Endothelial cell of umbilical vein (primary cell): ENCODE measurements around the gene NKD2. TPM values are rescaled to one million over a fixed set of nuclear protein-coding genes. Genes with fewer than 3 reads are reported as not detected.

Source experiments
- BruUV-seq: library from RNA; stranded (reverse); fragments of 400-500 nt; replicated peaks from 2 replicates; lab custom pipeline; 2021; lab: Mats Ljungman, UMichigan
- CTCF ChIA-PET: fragments of 300-600, 350-600 bp; sonication (Branson Sonifier 250); formaldehyde crosslinking; loops from one replicate; lab custom pipeline; 2021; ENCODE audit warnings: antibody characterized with exemption, inconsistent platforms; lab: Charles Lee
- POLR2A ChIA-PET: fragments of 300-600, 350-600 bp; sonication (Branson Sonifier 250); formaldehyde crosslinking; loops from one replicate; lab custom pipeline; 2021; ENCODE audit warnings: antibody characterized with exemption, inconsistent platforms; lab: Charles Lee
- DNase-seq: peaks from one replicate; pipeline ENCODE4 v3.0.0-alpha.2; 2011; ENCODE audit warnings: low read depth, low spot score
- FAIRE-seq: peaks from 2 replicates; lab custom pipeline; 2011; peaks lifted over from hg19 to GRCh38; lab: Jason Lieb, UNC
- H2AFZ ChIP-seq: 2 replicates; pipeline ENCODE4 v1.6.0; 2012; ENCODE audit warnings: low read depth, low read length, control low read depth, inconsistent platforms
- H3K27ac ChIP-seq: 2 replicates; pipeline ENCODE4 v1.5.1; 2011; ENCODE audit warnings: low read depth, mild to moderate bottlenecking, control low read depth, low read length, moderate library complexity; ENCODE audit not compliant: insufficient read depth
- H3K27me3 ChIP-seq, 2 experiments: 2 replicates each; pipeline versions ENCODE4 v1.6.0 to v1.6.1; 2011; ENCODE audit warnings: low read length in 2 of 2, mixed read lengths in 1 of 2; ENCODE audit not compliant: control insufficient read depth in 2 of 2, insufficient read depth in 2 of 2
- H3K36me3 ChIP-seq, 2 experiments: 2 replicates in 1 of 2; 3 replicates in 1 of 2; pipeline ENCODE4 v1.5.1; 2011; ENCODE audit warnings: low read length in 2 of 2, mild to moderate bottlenecking in 1 of 2, moderate library complexity in 1 of 2; ENCODE audit not compliant: control insufficient read depth in 2 of 2, insufficient read depth in 2 of 2; ENCODE audit errors: extremely low read depth in 1 of 2
- H3K4me1 ChIP-seq: 3 replicates; pipeline ENCODE4 v1.5.1; 2011; ENCODE audit warnings: mild to moderate bottlenecking, low read length; ENCODE audit not compliant: control insufficient read depth, insufficient read depth; ENCODE audit errors: extremely low read depth
- H3K4me2 ChIP-seq: 2 replicates; pipeline ENCODE4 v1.6.1; 2011; ENCODE audit warnings: low read length, control low read depth, mixed read lengths; ENCODE audit not compliant: insufficient read depth
- H3K4me3 ChIP-seq, 3 experiments: fragments of 200-600 bp in 1 of 3; sonication (generic), shearing (Covaris generic) in 1 of 3; replicated peaks in 1 of 3; 2 replicates each; pipeline ENCODE4 v1.5.1; 2011 to 2016; ENCODE audit warnings: control low read depth in 3 of 3, low read length in 3 of 3, mild to moderate bottlenecking in 2 of 3, inconsistent platforms in 1 of 3, low read depth in 1 of 3, moderate library complexity in 1 of 3; ENCODE audit not compliant: insufficient read depth in 1 of 3
- H3K79me2 ChIP-seq: 2 replicates; pipeline ENCODE4 v1.6.0; 2012; ENCODE audit warnings: low read length, inconsistent platforms; ENCODE audit not compliant: control insufficient read depth, insufficient read depth
- H3K9ac ChIP-seq: replicated peaks from 2 replicates; pipeline ENCODE3; 2011; ENCODE audit warnings: low read length, control low read depth; ENCODE audit not compliant: insufficient read depth; ENCODE audit errors: extremely low read depth
- H3K9me1 ChIP-seq: replicated peaks from 3 replicates; pipeline ENCODE4 v1.6.0; 2011; ENCODE audit warnings: mild to moderate bottlenecking, low read length; ENCODE audit not compliant: control insufficient read depth, insufficient read depth; ENCODE audit errors: extremely low read depth
- H3K9me3 ChIP-seq: replicated peaks from 2 replicates; pipeline ENCODE4 v1.5.1; 2012; ENCODE audit warnings: low read length, inconsistent platforms; ENCODE audit not compliant: control insufficient read depth, insufficient read depth
- H4K20me1 ChIP-seq: replicated peaks from 2 replicates; pipeline ENCODE3; 2011; ENCODE audit warnings: mild to moderate bottlenecking, low read length; ENCODE audit not compliant: control insufficient read depth, insufficient read depth; ENCODE audit errors: extremely low read depth
- CTCF ChIP-seq, 2 donors: IDR thresholded peaks; 1 replicate in 1 of 2; 2 replicates in 1 of 2; pipeline ENCODE4 v1.5.1; 2011; ENCODE audit warnings: low read length in 2 of 2, mild to moderate bottlenecking in 2 of 2, moderate library complexity in 2 of 2, control low read depth in 1 of 2, inconsistent platforms in 1 of 2, low read depth in 1 of 2; ENCODE audit not compliant: insufficient read depth in 1 of 2; ENCODE audit errors: extremely low read depth in 1 of 2
- EZH2 ChIP-seq: IDR thresholded peaks from 2 replicates; pipeline ENCODE4 v1.6.1; 2012; ENCODE audit warnings: borderline replicate concordance, low read depth, mild to moderate bottlenecking, moderate library complexity, low read length, inconsistent platforms; ENCODE audit not compliant: severe bottlenecking
- FOS ChIP-seq: IDR thresholded peaks from 2 replicates; pipeline ENCODE4 v1.6.1; 2011; ENCODE audit warnings: mild to moderate bottlenecking, low read length, moderate library complexity, borderline replicate concordance; ENCODE audit not compliant: insufficient read depth
- GATA2 ChIP-seq: IDR thresholded peaks from 2 replicates; pipeline ENCODE4 v1.7.0; 2011; ENCODE audit warnings: low read depth, mild to moderate bottlenecking, moderate library complexity, mixed read lengths, low read length; ENCODE audit not compliant: insufficient read length, insufficient read depth
- JUN ChIP-seq: IDR thresholded peaks from 2 replicates; pipeline ENCODE4 v1.6.1; 2011; ENCODE audit warnings: borderline replicate concordance, low read depth; ENCODE audit not compliant: insufficient read length, insufficient read depth
- MAX ChIP-seq: IDR thresholded peaks from 2 replicates; pipeline ENCODE4 v1.6.1; 2011; ENCODE audit not compliant: insufficient read depth, insufficient read length
- MYC ChIP-seq: IDR thresholded peaks from one replicate; pipeline ENCODE4 v1.6.1; 2011; ENCODE audit warnings: mild to moderate bottlenecking, low read depth, low read length
- POLR2A ChIP-seq: IDR thresholded peaks from 2 replicates; pipeline ENCODE4 v1.6.1; 2012; ENCODE audit warnings: low read depth, mild to moderate bottlenecking, control low read depth, low read length
- POLR2AphosphoS5 ChIP-seq: IDR thresholded peaks from 2 replicates; pipeline ENCODE4 v1.6.1; 2012; ENCODE audit warnings: low read depth, mild to moderate bottlenecking, control low read depth, low read length, moderate library complexity; ENCODE audit not compliant: insufficient read depth
- dilution Hi-C: fragments of 300-500 bp; cut with MboI; formaldehyde crosslinking; loops from one replicate; pipeline ENCODE4 v1.15.0; 2019; ENCODE audit warnings: low sequenced_read_pairs; ENCODE audit not compliant: extremely low pct_ligation_motif_present
- intact Hi-C: fragments of 100-400 bp; cut with micrococcal nuclease; formaldehyde crosslinking; loops from one replicate; pipeline ENCODE4 v1.10.0; 2022
- polyA plus RNA-seq, 4 experiments: library from polyadenylated mRNA; depleted of rRNA in 3 of 4; stranded (reverse) in 3 of 4; unstranded in 1 of 4; fragments of >200 nt; gene quantifications; 2 replicates each; pipeline versions ENCODE4 v1.2.1 to v1.2.3, GENCODE V29; 2011 to 2012; ENCODE audit warnings: missing spikeins in 1 of 4
- total RNA-seq: library from RNA; stranded (reverse); gene quantifications from 2 replicates; pipeline ENCODE4 v1.2.3, GENCODE V29; 2021

NKD2 gene
- total and polyA plus RNA-seq, 2 donors (not counting 3 experiments of a cell fraction or from before 2014, with no cell fraction given) = 0.08 TPM; not detected in 1

GRCh38 chr5:1005249-1005851, 3.3 kb upstream of the NKD2 start:
- Histone ChIP-seq H4K20me1 (no peaks in the 10 kb centered on the region), H3K36me3 (no peaks in the 10 kb centered on the region), H3K9me1 (no peaks in the 10 kb centered on the region), H3K4me1 (no peaks in the 10 kb centered on the region), H3K4me3 (peak overlapping the region in 1 of 3 experiments; percentile 33), H3K27me3 (peaks cover 19% of the 10 kb centered on the region in 2 experiments), H3K4me2 (no peak overlapping the region), H3K9me3 (no peaks in the 10 kb centered on the region), H3K9ac (no peak overlapping the region), H2AFZ (peak overlapping the region; percentile 13), H3K79me2 (no peaks in the 10 kb centered on the region), H3K27ac (no peak overlapping the region)
- CTCF ChIA-PET = interaction anchor here (0.6 to 0.9 kb wide), 2 partner anchors 15 to 55 kb away, joined by 3 read pairs; no protein-coding TSS in a partner anchor
- dilution Hi-C loops = no loop called here
- intact Hi-C loops = no loop called here
- no peak for FAIRE-seq
- no peak for TF ChIP-seq CTCF (IDR thresholded peaks at IDR 0.05; ENCODE audit: extremely low read depth in 1 of 2, insufficient read depth in 1 of 2, low read depth in 1 of 2, low read length in 2 of 2)
- TF ChIP-seq EZH2 = peak; percentile 62
- POLR2A ChIA-PET = no interaction called here
- no peak for DNase-seq
- BruUV-seq = no TSS peak

GRCh38 chr5:1005904-1006655, 2.5 kb upstream of the NKD2 start:
- Histone ChIP-seq H2AFZ (no peak overlapping the region), H3K9ac (no peak overlapping the region), H3K27ac (no peak overlapping the region), H3K4me3 (no peak overlapping the region), H3K4me1 (no peaks in the 10 kb centered on the region), H3K79me2 (no peaks in the 10 kb centered on the region), H3K27me3 (peaks cover 24 to 25% of the 10 kb centered on the region in 2 experiments), H3K9me1 (no peaks in the 10 kb centered on the region), H4K20me1 (no peaks in the 10 kb centered on the region), H3K4me2 (no peak overlapping the region), H3K9me3 (no peaks in the 10 kb centered on the region), H3K36me3 (no peaks in the 10 kb centered on the region)
- ChIA-PET POLR2A (no interaction called here), CTCF (interaction anchor here (0.9 kb wide), 1 partner anchor 72 kb away, joined by 5 read pairs; no protein-coding TSS in a partner anchor)
- dilution Hi-C loops = no loop called here
- no peak for TF ChIP-seq MAX
- TF ChIP-seq MYC = no peak
- TF ChIP-seq JUN = no peak
- TF ChIP-seq POLR2AphosphoS5 = no peak
- no peak for TF ChIP-seq CTCF (IDR thresholded peaks at IDR 0.05; ENCODE audit: extremely low read depth in 1 of 2, insufficient read depth in 1 of 2, low read depth in 1 of 2, low read length in 2 of 2)
- no peak for TF ChIP-seq POLR2A
- no peak for TF ChIP-seq FOS
- no peak for TF ChIP-seq EZH2
- no peak for TF ChIP-seq GATA2
- FAIRE-seq (no peak), DNase-seq (no peak)
- no TSS peak for BruUV-seq
- intact Hi-C loops = no loop called here
